Astrocyte (in vitro differentiated cells and primary cell): ENCODE results near the gene ERG28.

ENCODE experiments used
- CTCF ChIP-seq: IDR thresholded peaks from 2 replicates; pipeline ENCODE4 v1.5.1; 2011; ENCODE audit warnings: low read depth, mild to moderate bottlenecking, inconsistent platforms, low read length, moderate library complexity; ENCODE audit not compliant: insufficient read depth
- EZH2 ChIP-seq: IDR thresholded peaks from 2 replicates; pipeline ENCODE4 v1.6.1; 2012; ENCODE audit warnings: mild to moderate bottlenecking, low read length, inconsistent platforms; ENCODE audit not compliant: insufficient read depth

GRCh38 chr14:75645056-75645455 is 15.6 kb downstream of the ERG28 start:
- no peak for TF ChIP-seq CTCF
- no peak for TF ChIP-seq EZH2
